NCI-H1436 treated with DMSO at 0.1 percent for 48 hours (cell line): ENCODE data around the gene F3.
"Not testable (repeated sequence)": the region's sequence is repeated elsewhere in the genome, so short reads cannot be mapped to it uniquely, and the experiment has no call there.

ENCODE experiments used
- DNase-seq: peaks from one replicate; lab custom pipeline; 2025; lab: John Stamatoyannopoulos, UW

Gene F3

GRCh38 chr1:94541246-94542087 is at the start of gene F3:
Gene F3, minus strand, starts transcription at chr1:94541759. Its CDS starts 123 bp downstream, at chr1:94541636.
- DNase-seq, result no peak

- no peak for DNase-seq
Measured at GRCh38 chr1:94590203-94591137, 48.9 kb upstream of the F3 start.

GRCh38 chr1:94589728-94590127 is 48.2 kb upstream of the F3 start:
- DNase-seq, result no peak

- no peak for DNase-seq
Measured at GRCh38 chr1:94582565-94582964, 41.0 kb upstream of the F3 start.

GRCh38 chr1:94580367-94581115 is 39.0 kb upstream of the F3 start:
- no peak for DNase-seq

GRCh38 chr1:94579876-94580294 is 38.3 kb upstream of the F3 start:
- no peak for DNase-seq

- no peak for DNase-seq
Measured at GRCh38 chr1:94578856-94579255, 37.3 kb upstream of the F3 start.

- not testable (repeated sequence) for DNase-seq
Measured at GRCh38 chr1:94573917-94574316, 32.4 kb upstream of the F3 start.

- no peak for DNase-seq
Measured at GRCh38 chr1:94572780-94573179, 31.2 kb upstream of the F3 start.

GRCh38 chr1:94570965-94571364 is 29.4 kb upstream of the F3 start:
- DNase-seq, result not testable (repeated sequence)

GRCh38 chr1:94568806-94569205 is 27.2 kb upstream of the F3 start:
- not testable (repeated sequence) for DNase-seq

- DNase-seq, result not testable (repeated sequence)
Measured at GRCh38 chr1:94567975-94568607, 26.5 kb upstream of the F3 start.

GRCh38 chr1:94566436-94566835 is 24.9 kb upstream of the F3 start:
- not testable (repeated sequence) for DNase-seq

- DNase-seq, result no peak
Measured at GRCh38 chr1:94565901-94566300, 24.3 kb upstream of the F3 start.

GRCh38 chr1:94562519-94563260 is 21.1 kb upstream of the F3 start:
- DNase-seq, result no peak

GRCh38 chr1:94560333-94560732 is 18.8 kb upstream of the F3 start:
- no peak for DNase-seq

GRCh38 chr1:94559921-94560320 is 18.4 kb upstream of the F3 start:
- DNase-seq, result no peak

GRCh38 chr1:94555091-94555490 is 13.5 kb upstream of the F3 start:
- DNase-seq, result no peak

- no peak for DNase-seq
Measured at GRCh38 chr1:94554580-94554979, 13.0 kb upstream of the F3 start.

- no peak for DNase-seq
Measured at GRCh38 chr1:94553931-94554330, 12.4 kb upstream of the F3 start.

- DNase-seq, result no peak
Measured at GRCh38 chr1:94553323-94553730, 11.8 kb upstream of the F3 start.
